IMR-90 (cell line): ENCODE measurements around the gene METTL24. TPM values are rescaled to one million over a fixed set of nuclear protein-coding genes. Genes with fewer than 3 reads are reported as not detected.

Source experiments
- ATAC-seq: fragments of 200-7000 bp; cut with Tn5 transposase; 2 replicates; pipeline ENCODE4 v1.9.1; 2020; ENCODE audit warnings: low read depth, mild to moderate bottlenecking, moderate library complexity
- BruUV-seq: library from RNA; stranded (reverse); fragments of 400-500 nt; replicated peaks from 2 replicates; lab custom pipeline; 2021; lab: Mats Ljungman, UMichigan
- CTCF ChIA-PET: fragments of 300-600 bp; formaldehyde crosslinking; extraction: SDS; loops from one replicate; lab custom pipeline; 2021; ENCODE audit warnings: antibody characterized with exemption; lab: Yijun Ruan, JAX
- POLR2A ChIA-PET: fragments of 300-600 bp; sonication (Branson Sonifier 250); formaldehyde crosslinking; loops from one replicate; lab custom pipeline; 2022; ENCODE audit warnings: antibody characterized with exemption; ENCODE audit not compliant: unreplicated experiment; lab: Charles Lee
- DNase-seq: peaks from one replicate; pipeline ENCODE4 v3.0.0; 2013
- H2AFZ ChIP-seq: replicated peaks from 2 replicates; pipeline ENCODE3; 2013; ENCODE audit warnings: low read length, mild to moderate bottlenecking; ENCODE audit not compliant: poor library complexity
- H2AK5ac ChIP-seq: 2 replicates; pipeline ENCODE4 v1.6.1; 2013; ENCODE audit warnings: low read depth, low read length, inconsistent platforms
- H2AK9ac ChIP-seq: replicated peaks from 2 replicates; pipeline ENCODE3; 2013; ENCODE audit warnings: mild to moderate bottlenecking, low read depth, low read length, moderate library complexity; ENCODE audit not compliant: poor library complexity
- H2BK120ac ChIP-seq: 2 replicates; pipeline ENCODE4 v1.6.1; 2013; ENCODE audit warnings: low read depth, low read length, inconsistent platforms
- H2BK15ac ChIP-seq: 3 replicates; pipeline ENCODE4 v1.6.1; 2013; ENCODE audit warnings: low read depth, low read length, inconsistent platforms
- H2BK20ac ChIP-seq: 2 replicates; pipeline ENCODE4 v1.6.1; 2013; ENCODE audit warnings: low read depth, mild to moderate bottlenecking, inconsistent platforms, low read length, moderate library complexity
- H2BK5ac ChIP-seq: 2 replicates; pipeline ENCODE4 v1.6.1; 2013; ENCODE audit warnings: mild to moderate bottlenecking, low read depth, low read length, inconsistent platforms; ENCODE audit not compliant: poor library complexity, severe bottlenecking
- H3K14ac ChIP-seq: replicated peaks from 2 replicates; pipeline ENCODE4 v1.6.1; 2013; ENCODE audit warnings: low read depth, low read length, inconsistent platforms
- H3K18ac ChIP-seq: 2 replicates; pipeline ENCODE4 v1.6.1; 2013; ENCODE audit warnings: low read depth, low read length, control low read depth
- H3K23ac ChIP-seq: 2 replicates; pipeline ENCODE4 v1.6.1; 2013; ENCODE audit warnings: low read depth, low read length, inconsistent platforms
- H3K27ac ChIP-seq: 2 replicates; pipeline ENCODE4 v1.5.1; 2013; ENCODE audit warnings: mild to moderate bottlenecking, control low read depth, low read length; ENCODE audit not compliant: insufficient read depth
- H3K27me3 ChIP-seq: 2 replicates; pipeline ENCODE4 v1.6.1; 2013; ENCODE audit warnings: low read length; ENCODE audit not compliant: control insufficient read depth, insufficient read depth
- H3K36me3 ChIP-seq: 2 replicates; pipeline ENCODE4 v1.6.1; 2013; ENCODE audit warnings: low read length, mixed read lengths; ENCODE audit not compliant: control insufficient read depth, insufficient read depth
- H3K4ac ChIP-seq: 2 replicates; pipeline ENCODE4 v1.6.1; 2013; ENCODE audit warnings: low read depth, low read length, inconsistent platforms
- H3K4me1 ChIP-seq: 2 replicates; pipeline ENCODE4 v1.6.1; 2013; ENCODE audit warnings: low read length, mixed read lengths; ENCODE audit not compliant: control insufficient read depth, insufficient read depth
- H3K4me2 ChIP-seq: 2 replicates; pipeline ENCODE4 v1.6.1; 2013; ENCODE audit warnings: low read depth, mild to moderate bottlenecking, control low read depth, low read length, moderate library complexity
- H3K4me3 ChIP-seq: 2 replicates; pipeline ENCODE4 v1.5.1; 2013; ENCODE audit warnings: low read depth, mild to moderate bottlenecking, control low read depth, low read length, moderate library complexity; ENCODE audit not compliant: insufficient read depth
- H3K56ac ChIP-seq: 2 replicates; pipeline ENCODE4 v1.6.1; 2013; ENCODE audit warnings: low read length, inconsistent platforms; ENCODE audit not compliant: insufficient read depth; ENCODE audit errors: extremely low read depth
- H3K79me1 ChIP-seq, 2 experiments: 2 replicates each; pipeline ENCODE4 v1.6.1; 2013; ENCODE audit warnings: low read length in 2 of 2, inconsistent platforms in 1 of 2, low read depth in 1 of 2
- H3K9ac ChIP-seq: 2 replicates; pipeline ENCODE4 v1.6.1; 2013; ENCODE audit warnings: low read depth, low read length, control low read depth
- H3K9me1 ChIP-seq: 2 replicates; pipeline ENCODE4 v1.6.1; 2013; ENCODE audit warnings: low read length, inconsistent platforms; ENCODE audit not compliant: insufficient read depth
- H3K9me3 ChIP-seq: 2 replicates; pipeline ENCODE4 v1.6.1; 2013; ENCODE audit warnings: low read length; ENCODE audit not compliant: control insufficient read depth, insufficient read depth
- H4K20me1 ChIP-seq: 2 replicates; pipeline ENCODE4 v1.6.1; 2013; ENCODE audit warnings: low read length, inconsistent platforms; ENCODE audit not compliant: insufficient read depth
- H4K5ac ChIP-seq: 2 replicates; pipeline ENCODE4 v1.6.1; 2013; ENCODE audit warnings: mild to moderate bottlenecking, low read depth, low read length, control low read depth
- H4K8ac ChIP-seq, 2 experiments: 2 replicates each; pipeline ENCODE4 v1.6.1; 2013; ENCODE audit warnings: low read depth in 2 of 2, low read length in 2 of 2, control low read depth in 1 of 2, inconsistent platforms in 1 of 2
- H4K91ac ChIP-seq: 2 replicates; pipeline ENCODE4 v1.6.1; 2013; ENCODE audit warnings: low read depth, low read length, inconsistent platforms; ENCODE audit not compliant: insufficient read depth
- CEBPB ChIP-seq: IDR thresholded peaks from 2 replicates; pipeline ENCODE4 v1.6.1; 2012; ENCODE audit warnings: low read depth, low read length, improper control_type of control experiment
- FOS ChIP-seq: fragments of 150-350 bp; IDR thresholded peaks from 2 replicates; pipeline ENCODE4 v1.6.1; 2016; ENCODE audit warnings: low read depth, low read length
- MAZ ChIP-seq: IDR thresholded peaks from 2 replicates; pipeline ENCODE4 v1.6.1; 2012; ENCODE audit warnings: low read depth, mild to moderate bottlenecking, low read length, improper control_type of control experiment, moderate library complexity, borderline replicate concordance
- POLR2A ChIP-seq: IDR thresholded peaks from 2 replicates; pipeline ENCODE4 v1.6.1; 2012; ENCODE audit warnings: mild to moderate bottlenecking, low read depth, low read length
- RAD21 ChIP-seq: IDR thresholded peaks from 2 replicates; pipeline ENCODE4 v1.6.1; 2012; ENCODE audit warnings: low read length, improper control_type of control experiment
- WGBS, 2 experiments: methylation state at CpG; one replicate each; pipeline versions ENCODE4 v1.1.5 to v1.1.7; 2013; ENCODE audit warnings: missing lambda C conversion rate in 2 of 2; ENCODE audit not compliant: insufficient read length in 1 of 2; ENCODE audit errors: extremely low coverage in 2 of 2; 5-methylcytosine and 5-hydroxymethylcytosine counted together
- dilution Hi-C: fragments of 300-500 bp; cut with HindIII; formaldehyde crosslinking; loops from one replicate; pipeline ENCODE4 v1.14.3; 2018; ENCODE audit warnings: low sequenced_read_pairs; ENCODE audit not compliant: unreplicated experiment
- in situ Hi-C: fragments of 300-500 bp; cut with MboI; formaldehyde crosslinking; loops from 3 replicates; pipeline ENCODE4 v1.14.3; 2019; ENCODE audit warnings: low sequenced_read_pairs, inconsistent platforms, mixed read lengths
- intact Hi-C: fragments of 100-400 bp; cut with micrococcal nuclease; formaldehyde crosslinking; loops from 2 replicates; pipeline ENCODE4 v1.10.0; 2022
- polyA plus RNA-seq, 3 experiments: library from polyadenylated mRNA; depleted of rRNA; stranded (reverse); fragments of >200 nt; gene quantifications; 2 replicates each; pipeline ENCODE4 v1.2.3, GENCODE V29; 2012; ENCODE audit warnings: low replicate concordance in 1 of 3
- total RNA-seq: library from RNA; depleted of rRNA; stranded (reverse); fragments of >200 nt; gene quantifications from 2 replicates; pipeline ENCODE4 v1.2.3, GENCODE V29; 2012

The METTL24 gene
- total and polyA plus RNA-seq, 2 of the 4 experiments (the other 2 are of a cell fraction), result not detected

DNA sequence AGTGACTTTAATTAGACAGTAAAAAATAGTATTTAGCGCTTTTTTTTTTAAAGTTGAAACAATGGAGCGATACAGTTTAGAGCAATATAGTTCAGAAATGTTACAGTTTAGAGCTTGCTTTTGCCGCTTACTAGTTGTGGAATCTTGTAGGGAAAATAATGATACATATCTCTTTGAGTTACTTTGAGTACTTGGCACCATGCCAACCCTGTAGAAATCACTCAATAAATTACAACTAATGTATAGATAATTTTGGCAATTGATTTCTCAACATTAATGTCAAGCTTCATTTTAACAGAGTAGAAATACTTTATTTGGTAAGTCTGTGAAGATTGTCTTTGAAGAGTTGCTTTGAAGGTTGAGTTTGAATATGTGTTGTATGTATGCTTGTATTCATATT, 150.5 kb downstream of the METTL24 start:
- Histone ChIP-seq H2BK20ac (no peak overlapping the region), H2AK9ac (no peak overlapping the region), H3K18ac (no peak overlapping the region), H3K23ac (no peak overlapping the region), H4K8ac (no peak overlapping the region), H2BK120ac (no peak overlapping the region), H3K56ac (no peak overlapping the region), H4K5ac (no peak overlapping the region), H3K27ac (no peak overlapping the region), H3K4ac (no peak overlapping the region), H2BK5ac (no peak overlapping the region), H2BK15ac (no peak overlapping the region), H2AFZ (no peak overlapping the region), H3K4me3 (no peak overlapping the region), H3K79me1 (peaks cover 5 to 10% of the 10 kb centered on the region in 2 experiments; a peak in 3 of 4 replicates), H4K20me1 (no peaks in the 10 kb centered on the region), H2AK5ac (no peak overlapping the region), H3K4me2 (no peak overlapping the region), H3K9me1 (peaks cover 4% of the 10 kb centered on the region; the same call in 1 of the 2 replicates), H3K9ac (no peak overlapping the region), H3K36me3 (peaks cover 7% of the 10 kb centered on the region), H3K4me1 (no peaks in the 10 kb centered on the region), H3K9me3 (no peaks in the 10 kb centered on the region), H3K14ac (no peak overlapping the region), H3K27me3 (no peaks in the 10 kb centered on the region), H4K91ac (no peak overlapping the region)
- no peak for TF ChIP-seq FOS
- no peak for TF ChIP-seq RAD21
- no peak for TF ChIP-seq MAZ
- no peak for TF ChIP-seq POLR2A
- TF ChIP-seq CEBPB, result no peak
- DNase-seq (no peak), ATAC-seq (no peak)
- ChIA-PET CTCF (interaction anchor here (0.9 kb wide), 1 partner anchor 9 kb away, joined by 5 read pairs; no protein-coding TSS in a partner anchor), POLR2A (no interaction called here)
- WGBS, 2 experiments, result no CpG with 5 or more reads among the region's 3 CpGs
- intact Hi-C loops (no loop called here), dilution Hi-C loops (no loop called here), in situ Hi-C loops (no loop called here)
- no TSS peak for BruUV-seq
